Frontal cortex (tissue), 4 donors: ENCODE measurements around the gene ACP3. TPM values are rescaled to one million over a fixed set of nuclear protein-coding genes. Genes with fewer than 3 reads are reported as not detected.

ENCODE experiments used
- DNase-seq, 2 donors: peaks; one replicate each; pipeline ENCODE4 v3.0.0; 2012; ENCODE audit warnings: low spot score in 2 of 2
- FAIRE-seq: peaks from 2 replicates; lab custom pipeline; 2012; peaks lifted over from hg19 to GRCh38; lab: Jason Lieb, UNC
- total RNA-seq: library from RNA; depleted of rRNA; stranded (reverse); fragments of >200 nt; gene quantifications from one replicate; pipeline ENCODE4 v1.2.3, GENCODE V29; 2014
- donor health status: control.
- donor health status: control.
- donor health status: control.

ACP3 gene
- total RNA-seq, 1 donor from 2014 or later: not detected

GRCh38 chr3:132311316-132311715 is 5.9 kb upstream of the ACP3 start:
- FAIRE-seq (no peak), DNase-seq (no peak)

- DNase-seq (no peak), FAIRE-seq (no peak)
Observed at GRCh38 chr3:132311841-132312240, 5.4 kb upstream of the ACP3 start.

- FAIRE-seq (no peak), DNase-seq (no peak)
Observed at GRCh38 chr3:132315851-132316250, 1.4 kb upstream of the ACP3 start.

- no peak for FAIRE-seq
- no peak for DNase-seq
Observed at GRCh38 chr3:132318451-132318850, 1.2 kb downstream of the ACP3 start.

GRCh38 chr3:132321304-132321703 is 4.1 kb downstream of the ACP3 start:
- DNase-seq (no peak), FAIRE-seq (no peak)

- FAIRE-seq: no peak
- no peak for DNase-seq
Observed at GRCh38 chr3:132325103-132325606, 7.9 kb downstream of the ACP3 start.

GRCh38 chr3:132325634-132326033 is 8.4 kb downstream of the ACP3 start:
- FAIRE-seq (no peak), DNase-seq (no peak)

- FAIRE-seq: no peak
- DNase-seq: no peak
Observed at GRCh38 chr3:132326251-132326650, 9.0 kb downstream of the ACP3 start.

GRCh38 chr3:132332082-132332481 is 14.9 kb downstream of the ACP3 start:
- no peak for DNase-seq
- no peak for FAIRE-seq

- FAIRE-seq (no peak), DNase-seq (no peak)
Observed at GRCh38 chr3:132332508-132332907, 15.3 kb downstream of the ACP3 start.

GRCh38 chr3:132341746-132342145 is 24.5 kb downstream of the ACP3 start:
- no peak for DNase-seq
- no peak for FAIRE-seq

GRCh38 chr3:132342183-132342582 is 25.0 kb downstream of the ACP3 start:
- no peak for FAIRE-seq
- no peak for DNase-seq

- DNase-seq: no peak
- FAIRE-seq: no peak
Observed at GRCh38 chr3:132342610-132343009, 25.4 kb downstream of the ACP3 start.

GRCh38 chr3:132343018-132343612 is 25.9 kb downstream of the ACP3 start:
- FAIRE-seq: peak; percentile 40
- peak in 1 of 2 donors; percentile 12 for DNase-seq

GRCh38 chr3:132344666-132345280 is 27.6 kb downstream of the ACP3 start:
- DNase-seq: no peak
- FAIRE-seq: no peak

- no peak for FAIRE-seq
- DNase-seq: no peak
Observed at GRCh38 chr3:132346841-132347736, 29.9 kb downstream of the ACP3 start.

- FAIRE-seq (no peak), DNase-seq (no peak)
Observed at GRCh38 chr3:132347811-132348210, 30.6 kb downstream of the ACP3 start.

GRCh38 chr3:132348531-132348930 is 31.3 kb downstream of the ACP3 start:
- FAIRE-seq (no peak), DNase-seq (no peak)

GRCh38 chr3:132350814-132351213 is 33.6 kb downstream of the ACP3 start:
- FAIRE-seq (no peak), DNase-seq (no peak)

- FAIRE-seq: no peak
Observed at GRCh38 chr3:132351222-132351806, 34.1 kb downstream of the ACP3 start.

More at GRCh38 chr3:132351222-132351806, 34.1 kb downstream of the ACP3 start:
- no peak for DNase-seq
